RWPE1 (cell line): ENCODE results near the gene ATP11A.
"Not testable (repeated sequence)": the region's sequence is repeated elsewhere in the genome, so short reads cannot be mapped to it uniquely, and the experiment has no call there.

Experiments
- CTCF ChIA-PET: fragments of 350-600 bp; sonication (Branson Sonifier 250); formaldehyde crosslinking; extraction: SDS; loops from one replicate; lab custom pipeline; 2021; lab: Yijun Ruan, JAX
- POLR2A ChIA-PET: fragments of 400-600 bp; formaldehyde crosslinking; extraction: SDS; loops from one replicate; lab custom pipeline; 2020; ENCODE audit warnings: antibody characterized with exemption; ENCODE audit not compliant: low non-redundant PET; lab: Yijun Ruan, JAX
- DNase-seq: peaks from one replicate; pipeline ENCODE4 v3.0.0; 2012; ENCODE audit warnings: low spot score
- H3K27ac ChIP-seq: fragments of 450-650 bp; 2 replicates; pipeline ENCODE4 v1.5.1; 2017
- CTCF ChIP-seq: fragments of 450-650 bp; conservative IDR thresholded peaks from 2 replicates; pipeline ENCODE4 v1.5.1; 2017; ENCODE audit warnings: low read depth, mild to moderate bottlenecking

Gene ATP11A

GRCh38 chr13:112703449-112704284, 13.8 kb downstream of the ATP11A start:
- no peak overlapping the region for H3K27ac ChIP-seq
- ChIA-PET CTCF (no interaction called here), POLR2A (no interaction called here)
- no peak for TF ChIP-seq CTCF
- DNase-seq, result no peak

GRCh38 chr13:112704308-112705145, 14.7 kb downstream of the ATP11A start:
- no peak overlapping the region for H3K27ac ChIP-seq
- no peak for TF ChIP-seq CTCF
- CTCF ChIA-PET, result interaction anchor here (0.6 kb wide), 1 partner anchor 236 kb away, joined by 3 read pairs; no protein-coding TSS in a partner anchor
- POLR2A ChIA-PET, result no interaction called here
- DNase-seq, result no peak

GRCh38 chr13:112705286-112705685, 15.4 kb downstream of the ATP11A start:
- CTCF ChIA-PET, result interaction anchor here (0.6 kb wide), 1 partner anchor 237 kb away, joined by 3 read pairs; no protein-coding TSS in a partner anchor
- DNase-seq, result no peak
- POLR2A ChIA-PET, result no interaction called here
- no peak for TF ChIP-seq CTCF
- H3K27ac ChIP-seq, result no peak overlapping the region

GRCh38 chr13:112706171-112706570, 16.3 kb downstream of the ATP11A start:
- no peak for DNase-seq
- TF ChIP-seq CTCF, result no peak
- CTCF ChIA-PET, result no interaction called here
- H3K27ac ChIP-seq, result no peak overlapping the region
- POLR2A ChIA-PET, result no interaction called here

GRCh38 chr13:112708560-112709240, 18.9 kb downstream of the ATP11A start:
- ChIA-PET POLR2A (no interaction called here), CTCF (no interaction called here)
- TF ChIP-seq CTCF, result no peak
- DNase-seq, result no peak
- no peak overlapping the region for H3K27ac ChIP-seq

- H3K27ac ChIP-seq, POLR2A ChIA-PET, DNase-seq, CTCF ChIA-PET: not testable (repeated sequence)
Observed at GRCh38 chr13:112709316-112709715, 19.5 kb downstream of the ATP11A start.
